Pancreas (tissue), 10 donors: ENCODE results near the gene MEP1A. TPM values are rescaled to one million over a fixed set of nuclear protein-coding genes. Genes with fewer than 3 reads are reported as not detected.
"Not testable (repeated sequence)": the region's sequence is repeated elsewhere in the genome, so short reads cannot be mapped to it uniquely, and the experiment has no call there.

Experiments
- ATAC-seq, 4 donors: fragments of 200-7000 bp; cut with Tn5 transposase; one replicate each; pipeline versions ENCODE4 v1.8.0 to v1.9.1; 2020; ENCODE audit warnings: mild to moderate bottlenecking in 4 of 4, moderate library complexity in 4 of 4
- DNase-seq, 6 donors: peaks; one replicate each; pipeline ENCODE4 v3.0.0-alpha.2; 2020
- FAIRE-seq: peaks from 2 replicates; lab custom pipeline; 2012; peaks lifted over from hg19 to GRCh38; lab: Jason Lieb, UNC
- H3K27ac ChIP-seq, 4 donors: fragments of 200-600 bp; sonication (generic); 1 replicate in 3 of 4; 2 replicates in 1 of 4; pipeline versions ENCODE4 v1.5.0 to v1.8.0; 2020
- H3K27me3 ChIP-seq, 4 donors: fragments of 200-600 bp; one replicate each; pipeline ENCODE4 v1.8.0; 2021
- H3K36me3 ChIP-seq, 3 donors: fragments of 200-600 bp; sonication (generic) in 1 of 3; one replicate each; pipeline versions ENCODE4 v1.5.0 to v1.8.0; 2020 to 2021
- H3K4me1 ChIP-seq, 3 donors: fragments of 200-600 bp; one replicate each; pipeline ENCODE4 v1.8.0; 2021
- H3K4me3 ChIP-seq, 4 donors: fragments of 200-600 bp; sonication (generic) in 2 of 4; one replicate each; pipeline versions ENCODE4 v1.5.0 to v1.8.0; 2020 to 2021
- H3K9me3 ChIP-seq, 4 donors: fragments of 200-600 bp; one replicate each; pipeline ENCODE4 v1.8.0; 2021
- CTCF ChIP-seq, 4 donors: fragments of 200-600 bp; sonication (generic) in 3 of 4; IDR thresholded peaks; one replicate each; pipeline versions ENCODE4 v1.5.0 to v1.8.0; 2021; ENCODE audit warnings: antibody characterized with exemption in 4 of 4
- WGBS, 2 donors: extraction: QIAGEN DNeasy Blood & Tissue Kit; methylation state at CpG; one replicate each; pipeline ENCODE4 v1.1.7; 2013; 5-methylcytosine and 5-hydroxymethylcytosine counted together
- intact Hi-C, 3 donors: fragments of 100-400 bp; cut with DNase I; formaldehyde crosslinking; loops; one replicate each; pipeline versions ENCODE4 v1.11.1 to v1.14.2; 2022
- polyA plus RNA-seq, 2 donors: library from polyadenylated mRNA; stranded (reverse); fragments of 200-250 nt; gene quantifications; one replicate each; pipeline ENCODE4 v1.2.3, GENCODE V29; 2013
- total RNA-seq, 6 donors: library from RNA; stranded (reverse); fragmentation: NEBNext Ultra II Directional in 4 of 6; extraction: Animal tissue kit (Norgen Biotek cat#: 25700) in 4 of 6; gene quantifications; one replicate each; pipeline versions ENCODE4 v1.2.1 to v1.2.4, GENCODE V29; 2021 to 2023
- donor health status: healthy with polysubstance abuse.
- donor health status: DM: no; HTN: no; CAD: no; lungs with moderate emphysema.
- donor health status: DM: no; HTN: no; CAD: no.
- donor health status: control.
- donor health status: control.
- donor health status: Bipolar disorder and iron deficiency.
- donor health status: DM: yes; HTN: yes; CAD: no.
- donor health status: DM: no; HTN: no; CAD: no.
- donor health status: DM: no; HTN: no; CAD: no.
- donor health status: DM: yes; HTN: yes; CAD: no.

MEP1A gene
- total and polyA plus RNA-seq, 8 donors: 0.02 to 2.7 (median 0.35) TPM

- no peak for TF ChIP-seq CTCF (IDR thresholded peaks at IDR 0.05)
- Histone ChIP-seq H3K27me3 (no peaks in the 10 kb centered on the region), H3K4me1 (peaks cover 0 to 3% (median 0%) of the 10 kb centered on the region in 3 donors), H3K9me3 (no peaks in the 10 kb centered on the region), H3K36me3 (no peaks in the 10 kb centered on the region), H3K27ac (no peak overlapping the region), H3K4me3 (no peak overlapping the region)
- intact Hi-C loops: loop anchor here in 1 of 3 donors (10.0 kb wide), 1 partner anchor 210 kb away; no protein-coding TSS in a partner anchor
- DNase-seq: peak in 3 of 6 donors; percentile 24 to 30 (median 25)
- peak in 3 of 4 donors; percentile 36 to 60 (median 50) for ATAC-seq
- 20 to 27% methylated on average over 5 of the region's 5 CpGs for WGBS, 2 donors
- no peak for FAIRE-seq
Measured at GRCh38 chr6:46845126-46845525, 51.9 kb downstream of the MEP1A start.

- peak; percentile 93 to 97 (median 95) for TF ChIP-seq CTCF (IDR thresholded peaks at IDR 0.05)
- intact Hi-C loops: loop anchor here in 1 of 3 donors (10.0 kb wide), 1 partner anchor 206 kb away; no protein-coding TSS in a partner anchor
- H3K9me3 ChIP-seq: no peaks in the 10 kb centered on the region
- peaks cover 0 to 3% (median 0%) of the 10 kb centered on the region in 3 donors for H3K4me1 ChIP-seq
- 6 to 7% methylated on average over 25 of the region's 25 CpGs for WGBS, 2 donors
- H3K27me3 ChIP-seq: no peaks in the 10 kb centered on the region
- no peak overlapping the region for H3K4me3 ChIP-seq
- FAIRE-seq (no peak), ATAC-seq (peak; percentile 98 to 100 (median 98)), DNase-seq (peak; percentile 76 to 97 (median 89))
- no peaks in the 10 kb centered on the region for H3K36me3 ChIP-seq
- H3K27ac ChIP-seq: no peak overlapping the region
Measured at GRCh38 chr6:46848684-46849360, 55.6 kb downstream of the MEP1A start.

- no peaks in the 10 kb centered on the region for H3K27me3 ChIP-seq
- no peak for TF ChIP-seq CTCF (IDR thresholded peaks at IDR 0.05)
- FAIRE-seq (no peak), ATAC-seq (no peak), DNase-seq (no peak)
- 48 to 52% methylated on average over 5 of the region's 5 CpGs for WGBS, 2 donors
- no peaks in the 10 kb centered on the region for H3K36me3 ChIP-seq
- no peak overlapping the region for H3K4me3 ChIP-seq
- H3K9me3 ChIP-seq: no peaks in the 10 kb centered on the region
- intact Hi-C loops: loop anchor here in 1 of 3 donors (10.0 kb wide), 1 partner anchor 205 kb away; no protein-coding TSS in a partner anchor
- H3K4me1 ChIP-seq: peaks cover 0 to 3% (median 0%) of the 10 kb centered on the region in 3 donors
- H3K27ac ChIP-seq: no peak overlapping the region
Measured at GRCh38 chr6:46849361-46849690, 56.1 kb downstream of the MEP1A start.

GRCh38 chr6:46850792-46851191 is 57.6 kb downstream of the MEP1A start:
- WGBS, 2 donors: 88 to 89% methylated on average over 2 of the region's 2 CpGs
- H3K4me1 ChIP-seq: peaks cover 0 to 3% (median 0%) of the 10 kb centered on the region in 3 donors
- TF ChIP-seq CTCF (IDR thresholded peaks at IDR 0.05): no peak
- no peaks in the 10 kb centered on the region for H3K36me3 ChIP-seq
- H3K9me3 ChIP-seq: no peaks in the 10 kb centered on the region
- no peak overlapping the region for H3K27ac ChIP-seq
- no peak overlapping the region for H3K4me3 ChIP-seq
- no peak for FAIRE-seq
- ATAC-seq: no peak
- DNase-seq: no peak
- intact Hi-C loops: no loop called here
- H3K27me3 ChIP-seq: no peaks in the 10 kb centered on the region

- intact Hi-C loops, ATAC-seq, H3K9me3 ChIP-seq, H3K27me3 ChIP-seq, FAIRE-seq, H3K4me3 ChIP-seq, H3K4me1 ChIP-seq, DNase-seq, H3K27ac ChIP-seq, H3K36me3 ChIP-seq: not testable (repeated sequence)
- WGBS, 2 donors: 54 to 60% methylated on average over 4 of the region's 4 CpGs
Measured at GRCh38 chr6:46851576-46851975, 58.4 kb downstream of the MEP1A start.
